ENCODE results near the gene OAS3. TPM values are rescaled to one million over a fixed set of nuclear protein-coding genes. Genes with fewer than 3 reads are reported as not detected.

OAS3 gene
- total and polyA plus RNA-seq, 9 of the 15 experiments (the other 6 are each of a cell fraction or from before 2014, with no cell fraction given) = 0.21 to 2.0 (median 0.83) TPM

DNA sequence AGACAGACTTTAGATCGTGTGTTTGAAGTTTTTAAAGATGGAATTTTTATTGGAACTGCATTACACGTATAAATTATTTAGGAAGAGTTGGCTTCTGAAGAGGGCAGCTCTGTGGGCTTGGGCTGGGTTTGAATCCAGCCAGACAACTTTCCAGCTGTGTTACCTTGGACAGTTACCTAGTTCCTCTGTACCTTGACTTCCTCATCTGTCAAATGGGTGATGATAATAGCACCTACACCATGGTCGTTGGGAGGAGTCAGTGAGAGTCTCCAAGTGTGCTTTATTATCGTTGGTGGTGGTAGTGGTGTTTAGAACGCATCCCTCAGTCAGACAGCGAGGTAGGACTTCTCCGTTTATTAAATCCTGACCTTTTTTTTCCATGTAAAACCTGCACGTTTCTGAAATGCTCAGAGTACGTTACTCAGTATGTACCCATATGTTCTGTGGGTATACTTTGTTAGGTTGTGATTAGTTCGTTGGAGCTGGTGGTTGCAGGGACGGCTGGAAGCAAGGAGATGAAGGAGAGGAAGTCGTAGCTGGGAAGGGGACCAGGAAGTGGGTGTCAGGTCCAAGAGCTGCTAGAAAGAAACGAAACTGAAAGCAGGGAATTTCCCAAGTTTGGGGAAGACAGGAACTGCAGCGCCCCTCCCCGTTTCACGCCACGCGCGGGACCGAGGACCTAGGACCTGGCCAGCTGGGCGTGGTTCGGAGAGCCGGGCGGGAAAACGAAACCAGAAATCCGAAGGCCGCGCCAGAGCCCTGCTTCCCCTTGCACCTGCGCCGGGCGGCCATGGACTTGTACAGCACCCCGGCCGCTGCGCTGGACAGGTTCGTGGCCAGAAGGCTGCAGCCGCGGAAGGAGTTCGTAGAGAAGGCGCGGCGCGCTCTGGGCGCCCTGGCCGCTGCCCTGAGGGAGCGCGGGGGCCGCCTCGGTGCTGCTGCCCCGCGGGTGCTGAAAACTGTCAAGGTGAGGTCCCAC, at the start of gene OAS3 (continued):
- TF ChIP-seq HDAC1 (IDR thresholded peaks at IDR 0.05) (no peak), KLF1 (tag; IDR thresholded peaks at IDR 0.05) (peak; percentile 83; the same call in 1 of the 2 replicates), SAP30 (IDR thresholded peaks at IDR 0.05; ENCODE audit: borderline replicate concordance, insufficient read depth, low read depth, low read length, poor library complexity, severe bottlenecking) (peak; percentile 52), ELF4 (CRISPR knock-in tag; IDR thresholded peaks at IDR 0.05) (0 out of 2 replicates have a peak, but pooled peaks have one; percentile 33), TCF7 (IDR thresholded peaks at IDR 0.05; ENCODE audit: borderline replicate concordance) (no peak), SRF (CRISPR knock-in tag; IDR thresholded peaks at IDR 0.05) (peak in 1 of 2 experiments; percentile 81; a peak in 2 of 4 replicates), ZNF584 (CRISPR knock-in tag; IDR thresholded peaks at IDR 0.05; ENCODE audit: low read depth) (no peak), ELF1 (tag; IDR thresholded peaks at IDR 0.05) (peak; percentile 94), PHF20 (IDR thresholded peaks at IDR 0.05; ENCODE audit: partially characterized antibody) (peak; percentile 10), KLF6 (CRISPR knock-in tag; IDR thresholded peaks at IDR 0.05; ENCODE audit: borderline replicate concordance) (peak; percentile 43; the same call in 1 of the 2 replicates), SMARCA5 (IDR thresholded peaks at IDR 0.05) (peak; percentile 40; the same call in 1 of the 2 replicates), ETV1 (tag; conservative IDR thresholded peaks at IDR 0.05; ENCODE audit: low read depth) (peak; percentile 52), GABPA (tag; conservative IDR thresholded peaks at IDR 0.05; ENCODE audit: low read depth) (peak; percentile 70), C11orf30 (IDR thresholded peaks at IDR 0.05; ENCODE audit: low read depth) (no peak), DDX20 (tag; IDR thresholded peaks at IDR 0.05; ENCODE audit: low read depth) (no peak), SP1 (CRISPR knock-in tag; IDR thresholded peaks at IDR 0.05) (peak; percentile 45; the same call in 1 of the 2 replicates)
- TF ChIP-seq, protein P1, sequence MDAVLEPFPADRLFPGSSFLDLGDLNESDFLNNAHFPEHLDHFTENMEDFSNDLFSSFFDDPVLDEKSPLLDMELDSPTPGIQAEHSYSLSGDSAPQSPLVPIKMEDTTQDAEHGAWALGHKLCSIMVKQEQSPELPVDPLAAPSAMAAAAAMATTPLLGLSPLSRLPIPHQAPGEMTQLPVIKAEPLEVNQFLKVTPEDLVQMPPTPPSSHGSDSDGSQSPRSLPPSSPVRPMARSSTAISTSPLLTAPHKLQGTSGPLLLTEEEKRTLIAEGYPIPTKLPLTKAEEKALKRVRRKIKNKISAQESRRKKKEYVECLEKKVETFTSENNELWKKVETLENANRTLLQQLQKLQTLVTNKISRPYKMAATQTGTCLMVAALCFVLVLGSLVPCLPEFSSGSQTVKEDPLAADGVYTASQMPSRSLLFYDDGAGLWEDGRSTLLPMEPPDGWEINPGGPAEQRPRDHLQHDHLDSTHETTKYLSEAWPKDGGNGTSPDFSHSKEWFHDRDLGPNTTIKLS (IDR thresholded peaks at IDR 0.05; ENCODE audit: borderline replicate concordance, low read depth) = no peak
- TF ChIP-seq, protein P2, sequence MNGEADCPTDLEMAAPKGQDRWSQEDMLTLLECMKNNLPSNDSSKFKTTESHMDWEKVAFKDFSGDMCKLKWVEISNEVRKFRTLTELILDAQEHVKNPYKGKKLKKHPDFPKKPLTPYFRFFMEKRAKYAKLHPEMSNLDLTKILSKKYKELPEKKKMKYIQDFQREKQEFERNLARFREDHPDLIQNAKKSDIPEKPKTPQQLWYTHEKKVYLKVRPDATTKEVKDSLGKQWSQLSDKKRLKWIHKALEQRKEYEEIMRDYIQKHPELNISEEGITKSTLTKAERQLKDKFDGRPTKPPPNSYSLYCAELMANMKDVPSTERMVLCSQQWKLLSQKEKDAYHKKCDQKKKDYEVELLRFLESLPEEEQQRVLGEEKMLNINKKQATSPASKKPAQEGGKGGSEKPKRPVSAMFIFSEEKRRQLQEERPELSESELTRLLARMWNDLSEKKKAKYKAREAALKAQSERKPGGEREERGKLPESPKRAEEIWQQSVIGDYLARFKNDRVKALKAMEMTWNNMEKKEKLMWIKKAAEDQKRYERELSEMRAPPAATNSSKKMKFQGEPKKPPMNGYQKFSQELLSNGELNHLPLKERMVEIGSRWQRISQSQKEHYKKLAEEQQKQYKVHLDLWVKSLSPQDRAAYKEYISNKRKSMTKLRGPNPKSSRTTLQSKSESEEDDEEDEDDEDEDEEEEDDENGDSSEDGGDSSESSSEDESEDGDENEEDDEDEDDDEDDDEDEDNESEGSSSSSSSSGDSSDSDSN (IDR thresholded peaks at IDR 0.05; ENCODE audit: borderline replicate concordance in 1 of 2, low read depth in 2 of 2, low read length in 2 of 2) = peak in 1 of 2 experiments; percentile 65; a peak in 1 of 4 replicates
- TF ChIP-seq, protein P3, sequence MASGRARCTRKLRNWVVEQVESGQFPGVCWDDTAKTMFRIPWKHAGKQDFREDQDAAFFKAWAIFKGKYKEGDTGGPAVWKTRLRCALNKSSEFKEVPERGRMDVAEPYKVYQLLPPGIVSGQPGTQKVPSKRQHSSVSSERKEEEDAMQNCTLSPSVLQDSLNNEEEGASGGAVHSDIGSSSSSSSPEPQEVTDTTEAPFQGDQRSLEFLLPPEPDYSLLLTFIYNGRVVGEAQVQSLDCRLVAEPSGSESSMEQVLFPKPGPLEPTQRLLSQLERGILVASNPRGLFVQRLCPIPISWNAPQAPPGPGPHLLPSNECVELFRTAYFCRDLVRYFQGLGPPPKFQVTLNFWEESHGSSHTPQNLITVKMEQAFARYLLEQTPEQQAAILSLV (tag; IDR thresholded peaks at IDR 0.05) = 0 out of 2 replicates have a peak, but pooled peaks have one; percentile 22
- TF ChIP-seq, protein P4, sequence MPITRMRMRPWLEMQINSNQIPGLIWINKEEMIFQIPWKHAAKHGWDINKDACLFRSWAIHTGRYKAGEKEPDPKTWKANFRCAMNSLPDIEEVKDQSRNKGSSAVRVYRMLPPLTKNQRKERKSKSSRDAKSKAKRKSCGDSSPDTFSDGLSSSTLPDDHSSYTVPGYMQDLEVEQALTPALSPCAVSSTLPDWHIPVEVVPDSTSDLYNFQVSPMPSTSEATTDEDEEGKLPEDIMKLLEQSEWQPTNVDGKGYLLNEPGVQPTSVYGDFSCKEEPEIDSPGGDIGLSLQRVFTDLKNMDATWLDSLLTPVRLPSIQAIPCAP (CRISPR knock-in tag; IDR thresholded peaks at IDR 0.05; ENCODE audit: borderline replicate concordance) = peak; percentile 39; the same call in 1 of the 2 replicates
